ENCODE results near the gene NELFB. TPM values are rescaled to one million over a fixed set of nuclear protein-coding genes. Genes with fewer than 3 reads are reported as not detected.

The NELFB gene
- total and polyA plus RNA-seq, 2 donors (not counting 1 experiment from before 2014, with no cell fraction given), result 53.7 to 55.8 TPM

DNA sequence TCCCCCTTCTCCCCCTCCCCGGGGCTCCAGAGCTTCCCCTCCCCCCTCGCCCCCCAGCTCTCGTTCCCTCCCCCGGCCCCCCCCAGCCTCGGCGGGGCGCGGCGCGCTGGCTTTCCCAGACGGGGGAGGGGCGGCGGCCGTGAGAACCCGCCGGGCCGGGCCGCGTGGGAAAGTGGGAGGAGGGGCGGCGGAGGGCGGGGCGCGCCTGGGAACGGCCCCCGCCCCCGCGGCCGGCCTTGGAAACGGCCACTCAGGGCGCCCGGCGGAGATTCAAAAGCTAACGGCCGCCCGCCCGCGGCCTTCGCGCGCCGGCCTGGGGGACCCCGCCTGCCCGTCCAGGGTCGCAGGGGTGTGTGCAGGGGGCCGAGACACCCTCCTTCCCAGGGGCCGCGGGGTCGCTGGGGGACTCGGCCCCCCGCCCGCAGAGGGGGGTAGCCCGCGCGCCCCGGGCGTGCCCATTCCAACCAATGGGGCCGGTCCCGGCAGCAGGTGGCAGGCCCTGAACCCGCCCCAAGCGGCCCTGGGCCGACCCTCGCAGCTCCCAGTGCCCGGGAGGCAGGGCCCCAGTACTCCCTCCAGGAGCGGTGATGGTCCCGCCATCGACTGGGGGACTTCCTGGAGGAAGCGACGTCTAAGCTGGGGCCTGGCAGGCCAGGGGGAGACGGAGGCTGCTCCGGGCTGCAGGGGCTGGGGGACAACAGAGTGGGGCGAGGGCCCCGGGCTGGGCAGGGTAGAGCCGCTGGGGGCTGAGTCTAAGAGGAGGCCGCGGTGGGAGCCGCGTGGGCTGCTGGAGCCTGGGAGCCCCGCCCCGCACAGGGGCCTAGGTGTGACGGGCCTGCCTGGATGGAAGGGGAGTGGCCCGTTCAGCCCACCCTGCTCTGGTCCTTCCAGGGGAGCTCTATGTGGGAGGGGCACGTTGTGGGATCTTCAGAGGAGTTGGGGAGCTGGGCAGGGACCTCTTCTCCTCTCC lies 61.2 kb downstream of the NELFB start:
- Mint-ChIP-seq H3K4me1 (peaks cover 10% of the 10 kb centered on the region), H3K27me3 (no peaks in the 10 kb centered on the region), H3K9me3 (ENCODE audit: insufficient read depth) (no peaks in the 10 kb centered on the region), H3K27ac (no peak overlapping the region), H3K4me3 (peak overlapping the region; percentile 29)
- POLR2A ChIA-PET, result interaction anchor here (0.8 kb wide), 1 partner anchor 75 kb away, joined by 4 read pairs; the partner anchor contains the start of gene TUBB4B
- H3K4me2 ChIP-seq (replicated peaks; ENCODE audit: low read depth, low read length, poor library complexity, severe bottlenecking), result peak overlapping the region; percentile 77
- peak; percentile 46 for DNase-seq
- WGBS (ENCODE audit: insufficient coverage), result 5% methylated on average over 69 of the region's 83 CpGs
- H3K27me3 ChIP-seq (replicated peaks in 1 of 4; ENCODE audit: control extremely low read depth in 1 of 4, control insufficient read depth in 3 of 4, insufficient read depth in 4 of 4, low read length in 3 of 4), result peaks cover 0 to 11% (median 4%) of the 10 kb centered on the region in 4 experiments
- peak overlapping the region; percentile 74 for H2AFZ ChIP-seq (ENCODE audit: insufficient read depth, low read depth, low read length, poor library complexity, severe bottlenecking)
- peak overlapping the region; percentile 50 for H3K9ac ChIP-seq (ENCODE audit: low read length)
- H3K27ac ChIP-seq (ENCODE audit: low read length in 2 of 2), result no peak overlapping the region
- peak; percentile 19 for ATAC-seq (ENCODE audit: low read depth)
- no peaks in the 10 kb centered on the region for H3K79me2 ChIP-seq (ENCODE audit: control insufficient read depth, insufficient read depth, low read length)
- H3K9me3 ChIP-seq (ENCODE audit: control extremely low read depth in 1 of 3, control insufficient read depth in 2 of 3, insufficient read depth in 1 of 3, low read length in 2 of 3), result peaks cover 0 to 10% (median 0%) of the 10 kb centered on the region in 3 donors
- H3K36me3 ChIP-seq (replicated peaks in 1 of 2; ENCODE audit: control extremely low read depth in 1 of 2, control insufficient read depth in 1 of 2, extremely low read depth in 1 of 2, insufficient read depth in 2 of 2, low read length in 1 of 2), result no peaks in the 10 kb centered on the region
- no peaks in the 10 kb centered on the region for H4K20me1 ChIP-seq (ENCODE audit: control insufficient read depth, insufficient read depth, low read length, poor library complexity, severe bottlenecking)
- peaks cover 21 to 30% of the 10 kb centered on the region in 2 donors for H3K4me1 ChIP-seq (ENCODE audit: control insufficient read depth in 2 of 2, insufficient read depth in 2 of 2, low read length in 2 of 2)
- CTCF ChIA-PET, result interaction anchor here (1.9 to 2.6 kb wide), 2 partner anchors 13 to 14 kb away, joined by 7 to 12 read pairs; partner anchors contain the start of gene NRARP
- intact Hi-C loops (cut with micrococcal nuclease), result no loop called here
- peak overlapping the region in 2 of 5 experiments; percentile 39 to 42 for H3K4me3 ChIP-seq (ENCODE audit: control extremely low read depth in 1 of 5, extremely low read depth in 1 of 5, insufficient read depth in 1 of 5, low read depth in 2 of 5, low read length in 4 of 5)
- no peak for TF ChIP-seq EZH2 (IDR thresholded peaks at IDR 0.05; ENCODE audit: borderline replicate concordance, insufficient read depth, low read depth, low read length, poor library complexity, severe bottlenecking)
- no peak for TF ChIP-seq CTCF (IDR thresholded peaks at IDR 0.05)

Measured in B cell (primary cell).